Kidney (tissue), 14 donors: ENCODE measurements around the gene MAP2K7. TPM values are rescaled to one million over a fixed set of nuclear protein-coding genes. Genes with fewer than 3 reads are reported as not detected.

Source experiments
- DNase-seq, 5 donors: peaks; one replicate each; pipeline ENCODE4 v3.0.0-alpha.2; 2013 to 2020
- FAIRE-seq: peaks from 2 replicates; lab custom pipeline; 2012; peaks lifted over from hg19 to GRCh38; lab: Jason Lieb, UNC
- H3K27ac ChIP-seq, 2 donors: one replicate each; pipeline ENCODE4 v1.7.0; 2013; ENCODE audit warnings: low read depth in 2 of 2, low read length in 2 of 2, inconsistent platforms in 1 of 2
- H3K27me3 ChIP-seq: one replicate; pipeline ENCODE4 v1.7.1; 2013; ENCODE audit warnings: low read length, inconsistent platforms; ENCODE audit not compliant: control insufficient read depth, insufficient read depth
- H3K36me3 ChIP-seq, 3 donors: one replicate each; pipeline versions ENCODE4 v1.7.0 to v1.7.1; 2013; ENCODE audit warnings: low read length in 3 of 3, control low read depth in 1 of 3, inconsistent platforms in 1 of 3; ENCODE audit not compliant: insufficient read depth in 3 of 3, control insufficient read depth in 2 of 3
- H3K4me1 ChIP-seq, 3 donors: one replicate each; pipeline versions ENCODE4 v1.7.0 to v1.7.1; 2013; ENCODE audit warnings: low read length in 3 of 3, inconsistent platforms in 1 of 3, low read depth in 1 of 3; ENCODE audit not compliant: control insufficient read depth in 2 of 3, insufficient read depth in 2 of 3
- H3K4me3 ChIP-seq, 3 donors: one replicate each; pipeline versions ENCODE4 v1.7.0 to v1.8.1; 2013; ENCODE audit warnings: low read length in 3 of 3, control low read depth in 1 of 3, inconsistent platforms in 1 of 3
- H3K9ac ChIP-seq, 3 donors: one replicate each; pipeline versions ENCODE4 v1.7.0 to v1.7.1; 2013; ENCODE audit warnings: low read length in 3 of 3, control low read depth in 1 of 3, inconsistent platforms in 1 of 3
- H3K9me3 ChIP-seq, 3 donors: one replicate each; pipeline versions ENCODE4 v1.7.0 to v1.7.1; 2013; ENCODE audit warnings: low read length in 3 of 3, control low read depth in 1 of 3, inconsistent platforms in 1 of 3; ENCODE audit not compliant: control insufficient read depth in 2 of 3, insufficient read depth in 1 of 3
- intact Hi-C: fragments of 100-400 bp; cut with DNase I; formaldehyde crosslinking; loops from one replicate; pipeline ENCODE4 v1.11.1; 2022
- polyA plus RNA-seq: library from polyadenylated mRNA; stranded (reverse); fragments of 350-450 nt; fragmentation: Illumina TruSeq; extraction: RNeasy Lipid Tissue Mini Kit (QIAGEN cat#74804); gene quantifications from one replicate; pipeline ENCODE4 v1.2.3, GENCODE V29; 2014; ENCODE audit warnings: low read depth, low replicate concordance; ENCODE audit not compliant: insufficient read depth
- total RNA-seq: library from RNA; stranded (reverse); fragmentation: NEBNext Ultra II Directional; extraction: Animal tissue kit (Norgen Biotek cat#: 25700); gene quantifications from one replicate; pipeline ENCODE4 v1.2.1, GENCODE V29; 2021
- TF ChIP-seq, protein P1 (sequence below): IDR thresholded peaks from 3 replicates; pipeline ENCODE4 v1.5.1; 2012; ENCODE audit warnings: mild to moderate bottlenecking, moderate library complexity, borderline replicate concordance; ENCODE audit not compliant: insufficient read depth; ENCODE audit errors: extremely low read depth
- donor health status: control.
- donor health status: control.
- donor health status: control.
- donor health status: control.
- donor health status: control.
- donor health status: DM: yes; HTN: yes; CAD: no.
- donor health status: Normal renal cell carcinoma (clear cell type).

Gene MAP2K7
- total and polyA plus RNA-seq, 2 donors from 2014 or later, result 16.7 to 37.0 TPM

DNA sequence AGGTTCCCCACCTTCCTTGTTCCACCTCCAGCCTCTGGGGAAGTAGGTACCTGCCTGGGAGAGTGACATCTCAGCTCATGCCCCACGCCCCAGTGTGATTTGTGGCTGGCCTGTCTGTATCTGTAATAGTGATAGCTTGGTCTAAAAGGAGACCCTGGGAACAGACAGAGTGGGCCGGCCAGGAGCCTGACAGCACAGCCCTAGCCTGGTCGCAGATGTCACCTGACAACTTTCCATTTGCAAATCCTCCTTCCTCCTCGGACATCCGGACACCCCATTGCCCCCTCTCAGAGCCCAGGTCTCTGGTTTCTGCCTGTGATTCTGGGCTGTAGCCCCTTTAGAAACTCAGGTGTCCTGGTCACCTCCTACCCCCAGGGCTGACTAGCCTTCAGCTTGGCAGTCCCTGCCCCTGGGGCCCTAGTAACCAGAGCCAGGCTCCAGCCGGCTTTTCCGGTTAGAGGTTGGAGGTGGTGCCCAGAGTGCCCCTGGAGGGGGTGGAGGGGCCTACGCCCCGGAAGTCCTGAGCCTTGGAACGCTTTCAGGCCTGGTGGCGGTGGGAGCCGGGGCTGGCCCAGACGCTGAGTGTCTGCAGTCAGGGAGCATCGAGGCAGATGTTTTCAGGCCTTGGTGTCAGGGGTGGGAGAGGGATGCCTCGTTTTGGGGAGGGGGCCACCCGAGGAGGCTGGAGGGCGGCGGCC lies 8.9 kb upstream of the MAP2K7 start:
- Histone ChIP-seq H3K4me3 (no peak overlapping the region), H3K27ac (no peak overlapping the region), H3K27me3 (no peaks in the 10 kb centered on the region), H3K4me1 (no peaks in the 10 kb centered on the region), H3K9ac (peak overlapping the region in 1 of 3 donors; percentile 19), H3K36me3 (no peaks in the 10 kb centered on the region), H3K9me3 (no peaks in the 10 kb centered on the region)
- TF ChIP-seq, protein P1, sequence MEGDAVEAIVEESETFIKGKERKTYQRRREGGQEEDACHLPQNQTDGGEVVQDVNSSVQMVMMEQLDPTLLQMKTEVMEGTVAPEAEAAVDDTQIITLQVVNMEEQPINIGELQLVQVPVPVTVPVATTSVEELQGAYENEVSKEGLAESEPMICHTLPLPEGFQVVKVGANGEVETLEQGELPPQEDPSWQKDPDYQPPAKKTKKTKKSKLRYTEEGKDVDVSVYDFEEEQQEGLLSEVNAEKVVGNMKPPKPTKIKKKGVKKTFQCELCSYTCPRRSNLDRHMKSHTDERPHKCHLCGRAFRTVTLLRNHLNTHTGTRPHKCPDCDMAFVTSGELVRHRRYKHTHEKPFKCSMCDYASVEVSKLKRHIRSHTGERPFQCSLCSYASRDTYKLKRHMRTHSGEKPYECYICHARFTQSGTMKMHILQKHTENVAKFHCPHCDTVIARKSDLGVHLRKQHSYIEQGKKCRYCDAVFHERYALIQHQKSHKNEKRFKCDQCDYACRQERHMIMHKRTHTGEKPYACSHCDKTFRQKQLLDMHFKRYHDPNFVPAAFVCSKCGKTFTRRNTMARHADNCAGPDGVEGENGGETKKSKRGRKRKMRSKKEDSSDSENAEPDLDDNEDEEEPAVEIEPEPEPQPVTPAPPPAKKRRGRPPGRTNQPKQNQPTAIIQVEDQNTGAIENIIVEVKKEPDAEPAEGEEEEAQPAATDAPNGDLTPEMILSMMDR, result no peak
- FAIRE-seq (no peak), DNase-seq (peak in 4 of 5 donors; percentile 51 to 81 (median 60))
- intact Hi-C loops, result no loop called here

DNA sequence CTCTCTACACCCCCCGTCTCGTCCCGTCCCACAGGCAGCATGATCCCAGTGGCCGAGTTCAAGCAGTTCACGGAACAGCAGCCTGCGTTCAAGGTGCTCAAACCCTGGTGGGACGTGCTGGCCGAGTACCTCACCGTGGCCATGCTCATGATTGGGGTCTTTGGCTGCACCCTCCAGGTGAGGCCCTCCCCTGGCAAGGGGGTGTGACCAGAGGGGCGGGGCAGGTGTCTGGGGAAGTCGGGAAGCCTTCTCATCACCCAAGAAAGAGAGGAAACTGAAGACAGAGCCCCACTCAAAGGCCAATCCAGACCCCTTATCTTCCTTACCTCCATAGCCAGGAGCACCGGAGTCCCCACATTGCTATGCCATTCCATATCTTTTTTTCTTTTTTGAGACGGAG lies 8.1 kb upstream of the MAP2K7 start:
- FAIRE-seq (no peak), DNase-seq (no peak)
- Histone ChIP-seq H3K9me3 (no peaks in the 10 kb centered on the region), H3K27me3 (no peaks in the 10 kb centered on the region), H3K27ac (no peak overlapping the region), H3K36me3 (no peaks in the 10 kb centered on the region), H3K9ac (no peak overlapping the region), H3K4me3 (no peak overlapping the region), H3K4me1 (no peaks in the 10 kb centered on the region)
- TF ChIP-seq, protein P1, result no peak
- intact Hi-C loops, result no loop called here

DNA sequence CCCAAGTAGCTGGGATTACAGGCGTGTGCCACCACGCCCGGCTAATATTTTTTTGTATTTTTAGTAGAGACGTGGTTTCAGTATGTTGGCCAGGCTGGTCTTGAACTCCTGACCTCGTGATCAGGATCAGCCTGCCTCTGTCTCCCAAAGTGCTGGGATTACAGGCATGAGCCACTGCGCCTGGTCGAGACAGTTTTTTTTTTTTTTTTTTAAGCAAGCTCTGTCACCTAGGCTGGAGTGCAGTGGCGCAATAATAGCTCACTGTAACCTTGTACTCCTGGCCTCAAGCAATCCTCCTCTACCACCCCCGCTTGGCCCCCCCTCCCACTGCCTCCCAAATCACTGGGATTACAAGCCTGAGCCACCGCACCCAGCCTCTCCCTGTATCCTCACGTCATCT lies 6.4 kb upstream of the MAP2K7 start:
- no peak for DNase-seq
- Histone ChIP-seq H3K27me3 (no peaks in the 10 kb centered on the region), H3K36me3 (no peaks in the 10 kb centered on the region), H3K9ac (no peak overlapping the region), H3K9me3 (no peaks in the 10 kb centered on the region), H3K4me1 (no peaks in the 10 kb centered on the region), H3K27ac (no peak overlapping the region), H3K4me3 (no peak overlapping the region)
- no peak for FAIRE-seq
- TF ChIP-seq, protein P1, result no peak
- intact Hi-C loops, result no loop called here
